Heart right ventricle (tissue), 12 donors: Measurements from ENCODE around the gene TAS2R43. TPM values are rescaled to one million over a fixed set of nuclear protein-coding genes. Genes with fewer than 3 reads are reported as not detected.

Experiments used
- polyA plus RNA-seq, 2 donors: library from polyadenylated mRNA; stranded (reverse); fragments of 200-250 nt; gene quantifications; one replicate each; pipeline ENCODE4 v1.2.3, GENCODE V29; 2013
- total RNA-seq, 10 donors: library from RNA; stranded (reverse); fragmentation: NEBNext Ultra II Directional in 3 of 10; extraction: Animal tissue kit (Norgen Biotek cat#: 25700) in 3 of 10; gene quantifications; one replicate each; pipeline versions ENCODE4 v1.2.1 to v1.2.4, GENCODE V29; 2021 to 2023
- donor health status: ischemic (EF 13 %, LVEDD 7.1; RV severe dilation, severe dysfunction).
- donor health status: healthy with polysubstance abuse.
- donor health status: DM: no; HTN: yes; CAD: no.
- donor health status: DM: no; HTN: no; CAD: no.
- donor health status: ischemic (EF 25% LVEDD 6.9; RV normal size, moderate dysfunction).
- donor health status: ischemic (EF 25% LVEDD 5.7; RV mildly dilated, moderate dysfunction).
- donor health status: healthy.
- donor health status: nonischemic (EF 11% LVEDD 7.7; RV severe dilation, severe dysfunction).
- donor health status: DM: yes; HTN: yes; CAD: no.
- donor health status: PGD.
- donor health status: ischemic (EF 29% LVEDD 5.4; RV normal size, mild dysfunction).
- donor health status: nonischemic (EF 23%, LVEDD 6.1; RV moderate dilation, normal function).

TAS2R43 gene
- total and polyA plus RNA-seq, 12 donors = 0.28 to 0.53 (median 0.31) TPM; not detected in 8

Other genes with a start within 250 kb of the TAS2R43 start
- 1 to 10 TPM; 1.4 to 4.2 (median 1.9) TPM for gene PRR4, start 242.8 kb downstream of the TAS2R43 start, total RNA-seq
- 10 to 100 TPM in 1 of 2 donors, 1 to 10 TPM in 1; 2.6 to 11.8 TPM for gene PRR4, start 242.8 kb downstream of the TAS2R43 start, polyA plus RNA-seq
- gene PRH1, start 208.1 kb downstream of the TAS2R43 start, total RNA-seq = 10 to 100 TPM in 1 of 10 donors, 1 to 10 TPM in 9; 6.3 to 11.7 (median 7.0) TPM
- 1 to 10 TPM; 2.4 TPM for gene PRH1, start 208.1 kb downstream of the TAS2R43 start, polyA plus RNA-seq
- gene TAS2R13, start 182.8 kb downstream of the TAS2R43 start, total RNA-seq = 1 to 10 TPM in 1 of 10 donors, under 1 TPM in 9; 0.28 to 1.1 (median 0.46) TPM
- gene TAS2R13, start 182.8 kb downstream of the TAS2R43 start, polyA plus RNA-seq = under 1 TPM; 0.04 to 0.15 TPM
- not detected for gene PRH2, start 163.1 kb downstream of the TAS2R43 start, total RNA-seq
- not detected for gene PRH2, start 163.1 kb downstream of the TAS2R43 start, polyA plus RNA-seq
- 1 to 10 TPM in 4 of 10 donors, under 1 TPM in 6; 0.64 to 1.6 (median 0.91) TPM for gene TAS2R14, start 153.1 kb downstream of the TAS2R43 start, total RNA-seq
- gene TAS2R14, start 153.1 kb downstream of the TAS2R43 start, polyA plus RNA-seq = 1 to 10 TPM in 1 of 2 donors, under 1 TPM in 1; 0.30 to 1.7 TPM
- under 1 TPM in 7 of 10 donors, not detected in 3; 0.24 to 0.88 (median 0.59) TPM for gene TAS2R50, start 105.4 kb downstream of the TAS2R43 start, total RNA-seq
- not detected for gene TAS2R50, start 105.4 kb downstream of the TAS2R43 start, polyA plus RNA-seq
- gene TAS2R20, start 94.0 kb downstream of the TAS2R43 start, total RNA-seq = under 1 TPM; 0.26 to 0.64 (median 0.42) TPM
- under 1 TPM; 0.13 to 0.29 TPM for gene TAS2R20, start 94.0 kb downstream of the TAS2R43 start, polyA plus RNA-seq
- gene TAS2R19, start 69.7 kb downstream of the TAS2R43 start, total RNA-seq = 1 to 10 TPM in 2 of 10 donors, under 1 TPM in 8; 0.25 to 1.2 (median 0.77) TPM
- gene TAS2R19, start 69.7 kb downstream of the TAS2R43 start, polyA plus RNA-seq = under 1 TPM; 0.12 to 0.59 TPM
- 1 to 10 TPM in 1 of 10 donors, under 1 TPM in 9; 0.38 to 1.6 (median 0.84) TPM for gene TAS2R31, start 60.9 kb downstream of the TAS2R43 start, total RNA-seq
- under 1 TPM; 0.12 to 0.29 TPM for gene TAS2R31, start 60.9 kb downstream of the TAS2R43 start, polyA plus RNA-seq
- under 1 TPM in 7 of 10 donors, not detected in 3; 0.28 to 0.93 (median 0.51) TPM for gene TAS2R46, start 30.0 kb downstream of the TAS2R43 start, total RNA-seq
- gene TAS2R46, start 30.0 kb downstream of the TAS2R43 start, polyA plus RNA-seq = not detected
- gene TAS2R30, start 42.3 kb upstream of the TAS2R43 start, total RNA-seq = 1 to 10 TPM in 5 of 10 donors, under 1 TPM in 5; 0.60 to 1.5 (median 1.0) TPM
- gene TAS2R30, start 42.3 kb upstream of the TAS2R43 start, polyA plus RNA-seq = not detected
- 10 to 100 TPM; 14.0 to 23.7 (median 19.3) TPM for gene SMIM10L1, start 78.9 kb upstream of the TAS2R43 start, total RNA-seq
- 10 to 100 TPM; 12.5 to 26.2 TPM for gene SMIM10L1, start 78.9 kb upstream of the TAS2R43 start, polyA plus RNA-seq
- gene TAS2R42, start 94.6 kb upstream of the TAS2R43 start, total RNA-seq = not detected
- not detected for gene TAS2R42, start 94.6 kb upstream of the TAS2R43 start, polyA plus RNA-seq
- gene PRB3, start 177.4 kb upstream of the TAS2R43 start, total RNA-seq = not detected
- not detected for gene PRB3, start 177.4 kb upstream of the TAS2R43 start, polyA plus RNA-seq
- gene PRB4, start 218.1 kb upstream of the TAS2R43 start, total RNA-seq = not detected
- not detected for gene PRB4, start 218.1 kb upstream of the TAS2R43 start, polyA plus RNA-seq